Muscle of back (tissue), 11 donors: ENCODE results near the gene BPTF. TPM values are rescaled to one million over a fixed set of nuclear protein-coding genes. Genes with fewer than 3 reads are reported as not detected.
"Not testable (repeated sequence)": the region's sequence is repeated elsewhere in the genome, so short reads cannot be mapped to it uniquely, and the experiment has no call there.

ENCODE experiments used
- DNase-seq, 3 donors: peaks; one replicate each; pipeline versions ENCODE4 v3.0.0 to v3.0.0-alpha.2; 2013
- polyA plus RNA-seq, 10 donors: library from polyadenylated mRNA; unstranded; fragments of 120-200 nt; gene quantifications; one replicate each; pipeline ENCODE4 v1.2.1, GENCODE V29; 2013; ENCODE audit not compliant: insufficient read length in 10 of 10

BPTF gene
- polyA plus RNA-seq, 10 donors: 53.7 to 82.2 (median 70.2) TPM

- DNase-seq: no peak
Observed at GRCh38 chr17:67868176-67868575, 42.9 kb downstream of the BPTF start.

- no peak for DNase-seq
Observed at GRCh38 chr17:67879662-67880061, 54.4 kb downstream of the BPTF start.

- no peak for DNase-seq
Observed at GRCh38 chr17:67881083-67881482, 55.8 kb downstream of the BPTF start.

- DNase-seq: no peak
Observed at GRCh38 chr17:67884741-67885140, 59.4 kb downstream of the BPTF start.

- peak in 1 of 3 donors; percentile 2 for DNase-seq
Observed at GRCh38 chr17:67891481-67892119, 66.3 kb downstream of the BPTF start.

- DNase-seq: no peak
Observed at GRCh38 chr17:67902511-67903231, 77.4 kb downstream of the BPTF start.

GRCh38 chr17:67905298-67905697 lies 80.0 kb downstream of the BPTF start:
- DNase-seq: not testable (repeated sequence)

- not testable (repeated sequence) for DNase-seq
Observed at GRCh38 chr17:67910117-67910803, 85.0 kb downstream of the BPTF start.

- DNase-seq: no peak
Observed at GRCh38 chr17:67911059-67911782, 85.9 kb downstream of the BPTF start.

- DNase-seq: no peak
Observed at GRCh38 chr17:67912088-67912487, 86.8 kb downstream of the BPTF start.

GRCh38 chr17:67912656-67913055 lies 87.4 kb downstream of the BPTF start:
- no peak for DNase-seq

GRCh38 chr17:67920212-67920611 lies 94.9 kb downstream of the BPTF start:
- DNase-seq: no peak

GRCh38 chr17:67922503-67922902 lies 97.2 kb downstream of the BPTF start:
- DNase-seq: peak in 2 of 3 donors; percentile 12 to 28

GRCh38 chr17:67928842-67929241 lies 103.5 kb downstream of the BPTF start:
- DNase-seq: not testable (repeated sequence)

GRCh38 chr17:67931227-67931626 lies 105.9 kb downstream of the BPTF start:
- DNase-seq: no peak

- DNase-seq: no peak
Observed at GRCh38 chr17:67942810-67943209, 117.5 kb downstream of the BPTF start.

GRCh38 chr17:67944035-67944434 lies 118.7 kb downstream of the BPTF start:
- no peak for DNase-seq

GRCh38 chr17:67946513-67946912 lies 121.2 kb downstream of the BPTF start:
- no peak for DNase-seq

GRCh38 chr17:67947325-67947813 lies 122.1 kb downstream of the BPTF start:
- DNase-seq: no peak

- DNase-seq: no peak
Observed at GRCh38 chr17:67950945-67951344, 125.6 kb downstream of the BPTF start.

- no peak for DNase-seq
Observed at GRCh38 chr17:67959510-67959909, 134.2 kb downstream of the BPTF start.

- DNase-seq: not testable (repeated sequence)
Observed at GRCh38 chr17:67960276-67960675, 135.0 kb downstream of the BPTF start.
